CD4-positive, alpha-beta T cell treated with Interleukin-6 at 100 ng/mL for 8 hours (primary cell): Measurements from ENCODE around the gene UGT1A10.
"Not testable (repeated sequence)": the region's sequence is repeated elsewhere in the genome, so short reads cannot be mapped to it uniquely, and the experiment has no call there.

Experiments used
- DNase-seq: peaks from one replicate; pipeline ENCODE4 v3.0.0-alpha.2; 2020; ENCODE audit warnings: mixed read lengths, low spot score

Gene UGT1A10

DNA sequence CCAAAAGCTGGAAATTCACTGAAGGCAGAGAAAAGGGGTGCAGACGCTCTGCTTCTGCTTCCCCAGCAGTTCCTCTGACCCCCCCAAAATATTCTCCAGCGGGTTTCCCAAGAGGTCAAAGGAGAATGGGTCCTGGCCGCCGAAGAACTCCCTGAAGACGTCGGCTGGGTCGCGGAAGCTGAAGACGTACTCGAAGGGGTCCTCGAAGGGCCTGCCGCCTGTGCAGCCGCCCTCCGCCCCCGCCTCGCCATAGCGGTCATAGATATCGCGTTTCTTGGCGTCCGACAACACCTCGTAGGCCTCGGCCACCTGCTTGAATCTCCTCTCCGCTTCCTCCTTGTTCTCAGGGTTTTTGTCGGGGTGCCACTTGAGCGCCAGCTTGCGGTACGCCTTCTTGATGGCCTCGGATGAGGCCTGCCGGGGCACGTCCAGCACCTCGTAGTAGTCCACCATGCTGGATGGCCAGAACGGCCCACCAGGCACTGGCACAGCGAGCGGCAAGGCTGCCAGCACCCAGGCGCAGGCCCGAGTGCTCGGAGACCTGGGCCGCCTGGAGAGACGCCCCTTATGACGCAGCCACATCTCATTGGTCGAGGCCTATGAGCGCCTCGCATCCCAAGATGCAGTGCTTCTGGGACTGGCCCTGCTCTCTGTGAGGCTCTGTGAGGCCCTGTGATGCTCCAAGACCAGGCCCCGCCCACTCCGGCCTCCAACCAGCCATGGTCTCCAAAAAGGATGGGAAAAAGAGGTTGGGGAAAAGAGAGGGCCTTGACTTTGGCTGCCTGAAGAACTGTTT lies 107.4 kb downstream of the UGT1A10 start:
- DNase-seq = no peak

DNA sequence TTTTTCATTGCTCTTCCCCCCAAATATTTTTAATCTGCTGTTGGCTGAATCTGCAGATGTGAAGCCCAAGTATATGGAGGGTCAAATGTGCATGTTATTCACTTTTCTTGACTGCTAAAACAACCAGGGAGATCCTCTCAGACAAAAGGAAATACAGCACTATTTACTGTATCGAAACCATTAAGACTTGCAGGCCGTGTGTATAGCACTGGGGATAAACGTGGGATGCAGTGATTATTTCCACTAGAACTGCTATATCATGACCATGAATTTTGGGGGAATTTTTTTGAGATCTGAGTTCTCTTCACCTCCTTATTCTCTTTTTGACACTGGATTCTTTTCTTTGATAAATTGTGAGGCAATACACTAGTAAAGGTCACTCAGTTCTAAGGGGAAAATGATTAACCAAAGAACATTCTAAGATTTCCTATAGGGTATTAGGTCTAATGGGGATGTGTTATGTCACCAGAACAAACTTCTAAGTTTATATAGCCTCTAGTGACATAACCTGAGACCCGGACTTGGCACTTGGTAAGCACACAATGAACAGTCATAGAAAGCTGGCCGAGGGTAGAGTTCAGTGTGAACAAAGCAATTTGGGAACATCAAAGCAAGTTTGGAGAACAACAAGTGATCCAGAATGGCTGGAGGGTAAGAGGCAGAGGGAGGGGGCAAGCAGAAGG lies 109.0 kb downstream of the UGT1A10 start:
- no peak for DNase-seq

DNA sequence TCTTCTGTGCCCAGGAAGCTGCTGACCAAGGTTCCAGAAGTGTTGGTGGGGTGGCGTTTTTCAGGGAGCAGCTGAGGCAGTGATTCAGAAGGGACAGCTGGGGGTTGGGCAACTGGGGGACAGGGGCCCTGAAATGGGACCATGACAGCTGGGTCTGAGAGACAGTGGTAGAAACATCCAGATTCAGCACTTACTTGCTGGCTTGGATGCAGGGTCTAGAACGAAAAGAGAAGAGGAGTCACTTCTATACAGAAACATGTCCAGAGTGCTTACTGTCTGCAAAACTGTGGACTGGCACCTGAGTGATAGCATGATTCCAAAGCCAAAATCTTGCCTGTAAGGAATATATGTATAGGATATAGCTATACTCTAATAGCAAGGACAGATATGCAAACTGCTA lies 109.6 kb downstream of the UGT1A10 start:
- DNase-seq = not testable (repeated sequence)

DNA sequence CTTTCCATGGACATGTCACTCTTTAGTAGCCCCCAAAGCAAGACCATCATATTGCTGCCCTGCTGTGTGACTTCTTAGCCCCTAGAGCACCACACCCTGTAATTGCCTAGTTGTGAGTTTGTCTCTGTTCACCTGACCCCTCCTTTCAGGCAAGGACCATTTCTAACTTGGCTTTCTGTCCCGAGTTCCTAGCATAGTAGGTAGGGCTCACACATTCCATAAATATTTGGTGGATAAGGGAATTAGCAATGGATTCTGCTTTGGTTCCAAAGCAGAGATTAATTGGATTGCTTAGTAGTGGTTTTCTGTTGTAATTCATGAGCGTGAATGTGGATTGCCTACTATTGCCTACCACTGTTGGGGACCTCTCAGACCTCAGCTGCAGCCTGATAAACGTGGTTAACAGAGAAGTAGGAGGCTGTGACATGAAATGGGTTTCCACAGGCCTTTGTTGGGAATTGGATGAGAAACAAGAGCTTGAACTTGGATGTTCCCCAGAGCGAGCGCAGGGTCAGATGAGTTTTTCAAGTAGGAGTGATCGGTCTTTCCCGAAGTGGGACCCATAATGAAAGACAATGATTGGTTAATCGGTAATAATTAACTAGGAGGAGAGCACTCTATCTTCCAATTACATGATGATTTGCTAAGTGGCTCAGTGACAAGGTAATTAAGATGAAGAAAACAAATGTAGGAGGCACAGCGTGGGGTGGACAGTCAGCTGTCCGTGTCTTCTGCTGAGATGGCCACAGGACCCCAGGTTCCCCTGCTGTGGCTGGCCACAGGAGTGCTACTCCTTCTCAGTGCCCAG lies 110.4 kb downstream of the UGT1A10 start:
- DNase-seq = no peak

DNA sequence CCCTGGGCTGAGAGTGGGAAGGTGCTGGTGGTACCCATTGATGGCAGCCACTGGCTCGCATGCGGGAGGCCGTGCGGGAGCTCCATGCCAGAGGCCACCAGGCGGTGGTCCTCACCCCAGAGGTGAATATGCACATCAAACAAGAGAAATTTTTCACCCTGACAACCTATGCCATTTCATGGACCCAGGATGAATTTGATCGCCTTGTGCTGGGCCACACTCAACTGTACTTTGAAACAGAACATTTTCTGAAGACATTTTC lies 111.0 kb downstream of the UGT1A10 start:
- no peak for DNase-seq

DNA sequence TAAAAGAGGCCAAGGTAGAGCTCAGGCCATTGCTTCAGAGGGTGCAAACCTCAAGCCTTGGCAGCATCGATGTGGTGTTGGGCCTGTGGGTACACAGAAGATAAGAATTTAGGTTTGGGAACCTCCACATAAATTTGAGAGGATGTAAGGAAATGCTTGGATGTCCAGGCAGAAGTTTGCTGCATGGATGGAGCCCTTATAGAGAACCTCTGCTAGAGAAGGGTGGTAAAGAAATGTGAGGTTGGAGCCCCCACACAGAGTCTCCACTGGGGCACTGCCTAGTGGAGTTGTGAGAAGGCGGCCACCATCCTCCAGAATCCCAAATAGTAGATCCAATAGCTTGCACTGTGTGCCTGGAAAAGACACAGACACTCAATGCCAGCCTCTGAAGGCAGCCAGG lies 114.4 kb downstream of the UGT1A10 start:
- DNase-seq = not testable (repeated sequence)

DNA sequence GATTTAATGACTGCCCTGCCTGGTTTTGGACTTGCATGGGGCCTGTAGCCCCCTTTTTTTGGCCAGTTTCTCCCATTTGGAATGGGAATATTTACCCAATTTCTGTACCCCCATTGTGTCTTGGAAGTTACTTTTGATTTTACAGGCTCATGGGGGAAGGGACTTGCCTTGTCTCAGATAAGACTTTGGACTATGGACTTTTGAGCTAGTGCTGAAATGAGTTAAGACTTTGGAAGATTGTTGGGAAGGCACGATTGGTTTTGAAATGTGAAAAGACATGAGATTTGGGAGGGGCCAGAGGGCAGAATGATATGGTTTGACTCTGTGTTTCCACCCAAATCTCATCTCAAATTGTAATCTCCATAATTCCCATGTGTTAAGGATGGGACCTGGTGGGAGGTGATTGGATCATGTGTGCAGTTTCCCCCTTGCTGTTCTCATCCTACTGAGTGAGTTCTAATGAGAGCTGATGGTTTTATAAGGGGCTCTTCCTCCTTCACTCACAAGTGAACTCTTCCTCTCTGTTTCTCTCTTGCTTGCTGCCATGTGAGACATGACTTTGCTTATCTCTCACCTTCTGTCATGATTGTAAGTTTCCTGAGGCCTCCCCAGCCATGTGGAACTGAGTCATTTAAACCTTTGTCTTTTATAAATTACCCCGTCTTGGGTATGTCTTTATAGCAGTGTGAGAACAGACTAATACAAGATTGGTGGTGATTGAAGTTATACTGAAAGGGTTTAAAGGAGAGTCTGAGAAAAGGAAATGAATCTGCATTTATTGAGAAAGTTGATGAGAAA lies 115.2 kb downstream of the UGT1A10 start:
- not testable (repeated sequence) for DNase-seq

DNA sequence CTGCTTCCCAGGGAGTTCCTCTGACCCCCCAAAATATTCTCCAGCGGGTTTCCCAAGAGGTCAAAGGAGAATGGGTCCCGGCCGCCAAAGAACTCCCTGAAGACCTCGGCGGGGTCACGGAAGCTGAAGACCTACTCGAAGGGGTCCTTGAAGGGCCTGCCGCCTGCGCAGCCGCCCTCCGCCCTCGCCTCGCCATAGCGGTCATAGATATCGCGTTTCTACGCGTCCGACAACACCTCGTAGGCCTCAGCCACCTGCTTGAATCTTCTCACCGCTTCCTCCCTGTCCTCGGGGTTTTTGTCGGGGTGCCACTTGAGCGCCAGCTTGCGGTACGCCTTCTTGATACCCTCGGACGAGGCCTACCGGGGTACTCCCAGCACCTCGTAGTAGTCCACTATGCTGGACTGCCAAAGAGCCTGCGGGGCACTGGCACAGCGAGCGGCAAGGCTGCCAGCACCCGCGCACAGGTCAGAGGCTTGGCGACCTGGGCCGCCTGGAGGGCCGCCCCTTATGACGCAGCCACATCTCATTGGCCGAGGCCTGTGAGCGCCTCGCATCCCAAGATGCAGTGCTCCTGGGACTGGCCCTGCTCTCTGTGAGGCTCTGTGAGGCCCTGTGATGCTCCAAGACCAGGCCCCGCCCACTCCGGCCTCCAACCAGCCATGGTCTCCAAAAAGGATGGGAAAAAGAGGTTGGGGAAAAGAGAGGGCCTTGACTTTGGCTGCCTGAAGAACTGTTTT lies 118.8 kb downstream of the UGT1A10 start:
- DNase-seq = no peak

DNA sequence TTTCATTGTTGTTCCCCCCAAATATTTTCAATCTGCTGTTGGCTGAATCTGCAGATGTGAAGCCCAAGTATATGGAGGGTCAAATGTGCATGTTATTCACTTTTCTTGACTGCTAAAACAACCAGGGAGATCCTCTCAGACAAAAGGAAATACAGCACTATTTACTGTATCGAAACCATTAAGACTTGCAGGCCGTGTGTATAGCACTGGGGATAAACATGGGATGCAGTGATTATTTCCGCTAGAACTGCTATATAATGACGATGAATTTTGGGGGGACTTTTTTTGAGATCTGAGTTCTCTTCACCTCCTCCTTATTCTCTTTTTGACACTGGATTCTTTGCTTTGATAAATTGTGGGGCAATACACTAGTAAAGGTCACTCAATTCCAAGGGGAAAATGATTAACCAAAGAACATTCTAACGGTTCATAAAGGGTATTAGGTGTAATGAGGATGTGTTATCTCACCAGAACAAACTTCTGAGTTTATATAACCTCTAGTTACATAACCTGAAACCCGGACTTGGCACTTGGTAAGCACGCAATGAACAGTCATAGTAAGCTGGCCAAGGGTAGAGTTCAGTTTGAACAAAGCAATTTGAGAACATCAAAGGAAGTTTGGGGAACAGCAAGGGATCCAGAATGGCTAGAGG lies 120.3 kb downstream of the UGT1A10 start:
- DNase-seq = no peak

DNA sequence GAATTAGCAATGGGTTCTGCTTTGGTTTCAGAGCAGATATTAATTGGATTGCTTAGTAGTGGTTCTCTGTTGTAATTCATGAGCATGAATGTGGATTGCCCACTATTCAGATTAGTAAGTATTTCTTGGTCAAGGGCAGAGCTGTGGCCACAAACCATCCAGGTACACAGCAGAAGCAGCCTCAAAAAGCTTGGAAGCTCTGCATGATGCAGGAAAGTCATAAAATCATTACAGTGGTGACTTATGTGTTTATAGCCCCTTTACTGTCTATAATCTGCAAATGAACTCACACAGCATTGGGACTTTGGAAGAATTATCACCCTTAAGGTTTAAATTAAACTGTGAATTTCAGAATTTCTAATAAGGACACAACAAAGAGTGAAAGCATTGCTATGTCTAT lies 121.9 kb downstream of the UGT1A10 start:
- no peak for DNase-seq

DNA sequence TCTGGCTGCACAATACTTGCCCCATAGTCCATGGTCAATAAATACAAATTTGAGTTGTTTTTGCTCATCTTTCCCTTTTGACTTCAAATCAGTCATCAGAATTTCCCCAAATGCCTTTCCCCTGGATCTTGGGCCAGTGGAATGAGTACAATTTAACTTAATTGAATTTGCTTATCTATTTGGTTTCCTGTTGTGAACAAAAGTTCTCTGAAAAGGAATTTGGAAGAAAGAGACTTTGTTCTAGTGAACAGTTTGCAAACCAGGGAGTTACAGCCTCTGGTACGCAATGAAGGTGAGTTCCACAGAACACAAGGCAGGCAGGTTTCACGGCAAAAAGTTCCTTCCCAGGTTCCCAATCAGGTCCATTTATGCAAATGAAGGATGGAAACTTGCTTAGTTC lies 122.6 kb downstream of the UGT1A10 start:
- no peak for DNase-seq

DNA sequence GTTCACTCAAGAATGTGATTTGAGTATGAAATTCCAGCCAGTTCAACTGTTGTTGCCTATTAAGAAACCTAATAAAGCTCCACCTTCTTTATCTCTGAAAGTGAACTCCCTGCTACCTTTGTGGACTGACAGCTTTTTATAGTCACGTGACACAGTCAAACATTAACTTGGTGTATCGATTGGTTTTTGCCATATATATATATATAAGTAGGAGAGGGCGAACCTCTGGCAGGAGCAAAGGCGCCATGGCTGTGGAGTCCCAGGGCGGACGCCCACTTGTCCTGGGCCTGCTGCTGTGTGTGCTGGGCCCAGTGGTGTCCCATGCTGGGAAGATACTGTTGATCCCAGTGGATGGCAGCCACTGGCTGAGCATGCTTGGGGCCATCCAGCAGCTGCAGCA lies 123.8 kb downstream of the UGT1A10 start, which contains the start of gene UGT1A1:
TSS of gene UGT1A1 (plus strand) at position 228 of the 400 bp plus-strand sequence. CDS start at position 246, 18 bp downstream.
- no peak for DNase-seq

DNA sequence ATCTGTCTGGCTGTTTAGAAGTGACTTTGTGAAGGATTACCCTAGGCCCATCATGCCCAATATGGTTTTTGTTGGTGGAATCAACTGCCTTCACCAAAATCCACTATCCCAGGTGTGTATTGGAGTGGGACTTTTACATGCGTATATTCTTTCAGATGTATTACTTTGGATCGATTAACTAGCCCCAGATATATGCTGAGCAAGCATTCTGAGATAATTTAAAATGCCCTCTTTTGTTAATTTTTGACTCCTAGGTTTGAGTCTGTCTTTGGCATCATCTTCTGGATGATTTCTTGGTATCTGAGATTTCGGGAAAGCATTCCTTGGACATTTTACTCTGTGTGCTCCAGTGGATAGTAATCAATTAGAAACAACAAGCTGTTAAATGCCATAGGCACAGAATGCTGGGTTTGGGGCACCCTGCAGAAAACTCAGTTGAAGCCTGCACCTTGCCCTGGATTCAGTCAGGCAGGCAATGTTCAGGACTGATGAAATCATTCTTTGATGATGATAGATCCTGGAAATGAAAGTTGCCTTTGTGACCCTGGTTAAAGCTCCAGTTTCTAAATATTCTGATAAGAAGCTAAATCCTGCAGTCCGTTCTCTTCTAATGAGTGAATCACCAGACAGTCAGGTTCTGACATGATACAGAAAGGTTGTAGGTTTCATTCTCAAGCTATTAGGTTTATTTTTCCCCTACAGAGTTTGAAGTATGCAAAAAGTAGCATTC lies 125.0 kb downstream of the UGT1A10 start:
- no peak for DNase-seq

DNA sequence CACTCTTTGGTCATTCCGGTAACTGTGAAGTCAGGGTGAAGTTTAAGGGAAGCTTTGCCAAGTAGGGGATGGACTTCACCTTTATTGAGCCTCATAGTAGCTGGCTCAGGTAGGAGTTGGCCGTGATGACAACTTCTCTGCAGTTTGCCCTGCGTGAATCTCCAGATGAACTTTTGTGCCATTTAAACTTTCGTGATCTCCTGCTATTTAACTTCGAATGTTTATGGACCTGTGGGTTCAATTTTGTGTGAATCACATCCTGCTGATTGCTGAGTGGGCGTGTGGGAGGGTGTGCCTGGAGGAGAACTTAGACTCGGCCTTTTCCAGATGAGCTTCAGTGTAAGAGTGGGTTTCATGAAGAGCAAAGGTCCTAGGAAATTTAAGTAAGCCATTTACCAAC lies 128.0 kb downstream of the UGT1A10 start:
- DNase-seq = no peak

DNA sequence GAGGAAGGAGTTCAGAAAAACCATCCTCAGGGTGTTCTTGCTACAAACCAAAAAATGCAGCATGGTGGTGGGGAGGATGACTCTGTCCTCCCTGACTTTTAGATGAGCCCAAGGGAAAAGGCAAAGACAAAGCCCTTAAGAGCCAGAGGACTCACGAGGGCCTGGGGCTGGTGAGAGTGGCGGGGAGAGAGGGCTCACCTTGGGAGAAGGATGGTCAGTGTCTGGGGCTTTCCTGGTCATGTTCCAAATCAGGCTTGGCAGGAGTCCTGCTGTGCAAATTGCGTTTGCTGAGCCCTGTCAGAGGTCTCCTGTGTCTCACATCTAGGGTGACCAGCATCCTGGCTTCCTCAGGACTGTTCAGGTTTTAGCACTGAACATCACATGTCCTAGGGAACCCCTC lies 128.5 kb downstream of the UGT1A10 start:
- no peak for DNase-seq

DNA sequence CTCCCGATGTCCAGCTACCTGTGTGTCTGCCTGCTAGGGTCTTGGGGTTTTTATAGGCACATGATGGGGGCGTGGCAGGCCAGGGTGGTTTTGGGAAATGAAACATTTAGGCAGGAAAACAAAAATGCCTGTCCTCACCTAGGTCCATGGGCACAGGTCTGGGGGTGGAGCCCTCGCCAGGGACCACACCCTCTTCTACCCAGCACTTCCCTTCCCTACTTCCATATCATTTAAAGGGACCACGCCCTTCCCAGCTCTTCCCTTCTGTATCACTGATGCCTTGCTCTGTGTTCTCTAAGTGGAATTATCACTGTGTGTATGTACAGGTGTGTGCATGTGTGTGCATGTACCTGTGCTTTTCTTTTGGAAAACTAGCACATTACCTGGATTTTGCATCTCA lies 130.2 kb downstream of the UGT1A10 start:
- DNase-seq = no peak

DNA sequence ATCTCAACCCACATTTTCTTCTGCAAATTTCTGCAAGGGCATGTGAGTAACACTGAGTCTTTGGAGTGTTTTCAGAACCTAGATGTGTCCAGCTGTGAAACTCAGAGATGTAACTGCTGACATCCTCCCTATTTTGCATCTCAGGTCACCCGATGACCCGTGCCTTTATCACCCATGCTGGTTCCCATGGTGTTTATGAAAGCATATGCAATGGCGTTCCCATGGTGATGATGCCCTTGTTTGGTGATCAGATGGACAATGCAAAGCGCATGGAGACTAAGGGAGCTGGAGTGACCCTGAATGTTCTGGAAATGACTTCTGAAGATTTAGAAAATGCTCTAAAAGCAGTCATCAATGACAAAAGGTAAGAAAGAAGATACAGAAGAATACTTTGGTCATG lies 131.8 kb downstream of the UGT1A10 start:
- DNase-seq = no peak

DNA sequence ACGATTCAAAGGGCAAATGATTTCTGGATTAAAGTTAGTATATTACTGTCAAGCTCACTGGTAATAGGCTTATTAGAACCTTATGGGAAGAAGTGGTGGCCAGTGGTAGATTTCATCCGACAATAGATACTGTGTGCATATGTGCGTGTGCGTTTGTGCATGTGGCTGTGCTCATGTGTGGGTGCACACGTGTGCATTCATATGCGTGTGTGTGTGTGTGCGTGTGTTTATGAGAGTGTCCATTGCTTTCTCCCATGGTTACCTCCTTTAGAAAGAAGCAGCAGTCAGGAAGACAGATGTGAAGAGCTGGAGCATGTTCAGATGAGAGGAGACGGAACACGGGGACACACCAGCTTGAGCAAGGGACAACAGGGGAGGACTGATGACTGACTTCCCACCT lies 133.0 kb downstream of the UGT1A10 start:
- DNase-seq = no peak

DNA sequence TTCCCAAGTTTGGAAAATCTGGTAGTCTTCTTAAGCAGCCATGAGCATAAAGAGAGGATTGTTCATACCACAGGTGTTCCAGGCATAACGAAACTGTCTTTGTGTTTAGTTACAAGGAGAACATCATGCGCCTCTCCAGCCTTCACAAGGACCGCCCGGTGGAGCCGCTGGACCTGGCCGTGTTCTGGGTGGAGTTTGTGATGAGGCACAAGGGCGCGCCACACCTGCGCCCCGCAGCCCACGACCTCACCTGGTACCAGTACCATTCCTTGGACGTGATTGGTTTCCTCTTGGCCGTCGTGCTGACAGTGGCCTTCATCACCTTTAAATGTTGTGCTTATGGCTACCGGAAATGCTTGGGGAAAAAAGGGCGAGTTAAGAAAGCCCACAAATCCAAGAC lies 135.9 kb downstream of the UGT1A10 start:
- DNase-seq = no peak

DNA sequence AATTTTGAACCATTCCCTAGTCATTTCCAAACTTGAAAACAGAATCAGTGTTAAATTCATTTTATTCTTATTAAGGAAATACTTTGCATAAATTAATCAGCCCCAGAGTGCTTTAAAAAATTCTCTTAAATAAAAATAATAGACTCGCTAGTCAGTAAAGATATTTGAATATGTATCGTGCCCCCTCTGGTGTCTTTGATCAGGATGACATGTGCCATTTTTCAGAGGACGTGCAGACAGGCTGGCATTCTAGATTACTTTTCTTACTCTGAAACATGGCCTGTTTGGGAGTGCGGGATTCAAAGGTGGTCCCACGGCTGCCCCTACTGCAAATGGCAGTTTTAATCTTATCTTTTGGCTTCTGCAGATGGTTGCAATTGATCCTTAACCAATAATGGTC lies 136.3 kb downstream of the UGT1A10 start:
- no peak for DNase-seq
